Neuronal stem cell (in vitro differentiated cells): ENCODE measurements around the gene NEB.

Source experiments
- DNase-seq: peaks from one replicate; pipeline ENCODE4 v3.0.0-alpha.2; 2013; ENCODE audit warnings: low spot score
- H2AFZ ChIP-seq: one replicate; pipeline ENCODE4 v1.6.1; 2013; ENCODE audit warnings: mild to moderate bottlenecking, low read length, inconsistent platforms
- H2AK5ac ChIP-seq: 2 replicates; pipeline ENCODE4 v1.6.1; 2013; ENCODE audit warnings: low read depth, mild to moderate bottlenecking, inconsistent platforms, low read length, moderate library complexity, mixed read lengths
- H2BK120ac ChIP-seq: 2 replicates; pipeline ENCODE4 v1.6.1; 2013; ENCODE audit warnings: low read depth, mild to moderate bottlenecking, inconsistent platforms, low read length, moderate library complexity, mixed read lengths
- H2BK12ac ChIP-seq: one replicate; pipeline ENCODE4 v1.6.1; 2013; ENCODE audit warnings: low read length, inconsistent platforms
- H2BK15ac ChIP-seq: 2 replicates; pipeline ENCODE4 v1.6.1; 2013; ENCODE audit warnings: mild to moderate bottlenecking, low read length, inconsistent platforms, mixed read lengths
- H2BK5ac ChIP-seq: one replicate; pipeline ENCODE4 v1.6.1; 2013; ENCODE audit warnings: inconsistent platforms, mild to moderate bottlenecking, low read length, moderate library complexity
- H3K14ac ChIP-seq: one replicate; pipeline ENCODE4 v1.6.1; 2013; ENCODE audit warnings: low read length, inconsistent platforms
- H3K18ac ChIP-seq: 2 replicates; pipeline ENCODE4 v1.6.1; 2013; ENCODE audit warnings: low read length, inconsistent platforms
- H3K23ac ChIP-seq: 2 replicates; pipeline ENCODE4 v1.6.1; 2013; ENCODE audit warnings: low read depth, mild to moderate bottlenecking, mixed read lengths, low read length, inconsistent platforms; ENCODE audit not compliant: poor library complexity
- H3K27ac ChIP-seq: replicated peaks from 3 replicates; pipeline ENCODE4 v1.5.1; 2013; ENCODE audit warnings: low read length, inconsistent platforms
- H3K27me3 ChIP-seq, 3 experiments: 2 replicates each; pipeline ENCODE4 v1.6.1; 2013; ENCODE audit warnings: low read length in 3 of 3, mild to moderate bottlenecking in 2 of 3, inconsistent platforms in 1 of 3, low read depth in 1 of 3, mixed read lengths in 1 of 3, moderate library complexity in 1 of 3; ENCODE audit not compliant: control insufficient read depth in 3 of 3, insufficient read depth in 3 of 3
- H3K36me3 ChIP-seq, 2 donors: replicated peaks in 1 of 2; 2 replicates each; pipeline ENCODE4 v1.6.1; 2013; ENCODE audit warnings: low read length in 2 of 2; ENCODE audit not compliant: control insufficient read depth in 2 of 2, insufficient read depth in 2 of 2
- H3K4ac ChIP-seq: 2 replicates; pipeline ENCODE4 v1.6.1; 2013; ENCODE audit warnings: inconsistent platforms, mild to moderate bottlenecking, low read length, moderate library complexity
- H3K4me1 ChIP-seq, 2 donors: 1 replicate in 1 of 2; 2 replicates in 1 of 2; pipeline ENCODE4 v1.6.1; 2013; ENCODE audit warnings: low read length in 2 of 2, low read depth in 1 of 2; ENCODE audit not compliant: control insufficient read depth in 2 of 2, insufficient read depth in 1 of 2
- H3K4me2 ChIP-seq: one replicate; pipeline ENCODE4 v1.6.1; 2013; ENCODE audit warnings: mild to moderate bottlenecking, low read length, inconsistent platforms; ENCODE audit not compliant: insufficient read depth, poor library complexity, severe bottlenecking
- H3K4me3 ChIP-seq, 2 donors: 2 replicates each; pipeline ENCODE4 v1.5.1; 2013; ENCODE audit warnings: low read length in 2 of 2, mild to moderate bottlenecking in 2 of 2, inconsistent platforms in 1 of 2, moderate library complexity in 1 of 2
- H3K79me1 ChIP-seq: one replicate; pipeline ENCODE4 v1.6.1; 2013; ENCODE audit warnings: low read depth, mild to moderate bottlenecking, inconsistent platforms, low read length, moderate library complexity
- H3K9ac ChIP-seq: one replicate; pipeline ENCODE4 v1.6.1; 2013; ENCODE audit warnings: mild to moderate bottlenecking, low read depth, low read length, inconsistent platforms; ENCODE audit not compliant: poor library complexity
- H3K9me3 ChIP-seq, 2 donors: replicated peaks in 1 of 2; 2 replicates each; pipeline versions ENCODE3 to v1.6.1; 2013; ENCODE audit warnings: low read length in 2 of 2, mild to moderate bottlenecking in 2 of 2, inconsistent platforms in 1 of 2, low read depth in 1 of 2, mixed read lengths in 1 of 2, moderate library complexity in 1 of 2; ENCODE audit not compliant: control insufficient read depth in 2 of 2, insufficient read depth in 1 of 2
- H4K8ac ChIP-seq: one replicate; pipeline ENCODE4 v1.6.1; 2013; ENCODE audit warnings: low read depth, mild to moderate bottlenecking, inconsistent platforms, low read length, moderate library complexity
- H4K91ac ChIP-seq: one replicate; pipeline ENCODE4 v1.6.1; 2013; ENCODE audit warnings: low read length, low read depth, mild to moderate bottlenecking, inconsistent platforms; ENCODE audit not compliant: poor library complexity
- WGBS, 2 donors: extraction: QIAGEN DNeasy Blood & Tissue Kit; methylation state at CpG; one replicate each; pipeline ENCODE4 v1.1.7; 2013; ENCODE audit warnings: missing lambda C conversion rate in 2 of 2, mixed read lengths in 1 of 2; ENCODE audit not compliant: insufficient read length in 2 of 2, insufficient replicate concordance in 1 of 2; ENCODE audit errors: extremely low coverage in 2 of 2; 5-methylcytosine and 5-hydroxymethylcytosine counted together

NEB gene

GRCh38 chr2:151620761-151621160 is 113.5 kb downstream of the NEB start:
- Histone ChIP-seq H3K9ac (no peak overlapping the region), H3K9me3 (no peaks in the 10 kb centered on the region), H3K18ac (no peak overlapping the region), H3K4ac (no peak overlapping the region), H2BK120ac (no peak overlapping the region), H3K79me1 (no peaks in the 10 kb centered on the region), H2BK5ac (no peak overlapping the region), H3K4me3 (no peak overlapping the region), H3K27ac (no peak overlapping the region), H3K4me1 (peaks cover 0 to 5% of the 10 kb centered on the region in 2 donors), H3K14ac (no peak overlapping the region), H2BK15ac (no peak overlapping the region), H2AFZ (no peak overlapping the region), H3K27me3 (no peaks in the 10 kb centered on the region), H2AK5ac (no peak overlapping the region), H3K36me3 (no peaks in the 10 kb centered on the region), H3K23ac (no peak overlapping the region), H4K8ac (no peak overlapping the region), H3K4me2 (no peak overlapping the region), H2BK12ac (no peak overlapping the region), H4K91ac (no peak overlapping the region)
- DNase-seq, result no peak
- no CpG with 5 or more reads among the region's 3 CpGs for WGBS, 2 donors

DNA sequence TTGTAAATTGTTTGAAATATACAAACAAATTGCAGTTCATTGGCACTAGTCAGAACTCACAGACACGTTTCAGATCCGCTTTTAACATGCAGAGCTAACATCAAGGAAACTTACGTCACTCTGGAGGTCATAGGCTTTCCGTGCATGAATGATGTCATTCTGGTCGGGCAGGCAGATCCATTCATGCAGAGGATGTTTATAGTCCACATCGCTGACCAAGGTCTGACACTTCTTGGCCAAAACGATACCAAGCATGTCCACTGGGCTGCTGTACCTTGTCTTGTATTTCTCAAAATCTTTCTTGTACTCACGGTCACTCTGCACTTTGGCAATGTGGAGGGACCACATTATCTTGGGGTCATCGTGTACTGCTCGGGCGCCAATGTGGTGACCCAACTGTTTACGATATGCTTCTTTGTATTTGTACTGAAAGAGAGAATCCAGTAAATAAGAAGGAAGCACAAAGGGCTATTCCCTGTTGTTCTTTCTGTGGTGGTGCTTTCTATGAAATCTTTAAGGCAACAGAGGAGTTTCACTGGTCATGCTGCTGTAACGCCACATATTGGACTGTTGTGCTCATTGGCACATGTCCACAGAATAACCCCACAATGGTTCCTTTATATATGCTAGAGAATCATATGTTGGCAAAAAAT is 114.8 kb downstream of the NEB start:
- no peak overlapping the region for H4K91ac ChIP-seq

DNA sequence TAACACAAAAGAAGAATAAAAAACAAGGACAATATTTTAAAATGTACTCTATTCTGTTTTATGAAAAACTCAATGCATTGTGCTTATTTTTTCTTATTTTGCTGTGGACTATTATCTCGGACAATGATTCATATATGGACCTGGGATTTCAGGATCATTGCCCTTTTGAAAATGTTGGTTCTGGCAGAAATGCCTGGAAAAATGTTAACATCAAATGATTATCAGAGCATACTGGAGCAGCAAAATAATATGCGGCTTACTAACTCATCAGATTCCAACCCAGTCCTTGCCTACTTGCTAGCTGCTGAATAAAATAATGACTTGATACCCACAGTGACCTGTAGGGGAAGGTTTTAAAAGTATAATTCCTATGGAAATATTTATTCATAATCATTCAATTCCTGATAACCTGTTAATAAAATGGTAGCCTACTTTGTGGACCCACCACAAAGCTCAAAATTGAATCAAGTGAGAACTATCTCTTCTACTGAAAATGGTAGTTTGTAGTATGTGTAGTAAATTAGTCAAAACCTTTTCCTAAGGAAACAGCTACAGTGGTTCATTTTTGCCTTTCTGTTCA is 117.4 kb downstream of the NEB start:
- no peaks in the 10 kb centered on the region for H3K79me1 ChIP-seq
- H3K27me3 ChIP-seq, result no peaks in the 10 kb centered on the region
- no peak overlapping the region for H2AK5ac ChIP-seq
- H3K23ac ChIP-seq, result no peak overlapping the region
- no peak overlapping the region for H4K8ac ChIP-seq
- no peak overlapping the region for H3K14ac ChIP-seq
- no peak overlapping the region for H2BK12ac ChIP-seq
- no peak overlapping the region for H2BK15ac ChIP-seq
- H2BK120ac ChIP-seq, result no peak overlapping the region
- no peak overlapping the region for H2BK5ac ChIP-seq
- H2AFZ ChIP-seq, result no peak overlapping the region
- peaks cover 0 to 5% of the 10 kb centered on the region in 2 donors for H3K4me1 ChIP-seq
- no peaks in the 10 kb centered on the region for H3K9me3 ChIP-seq
- no peaks in the 10 kb centered on the region for H3K36me3 ChIP-seq
- no peak for DNase-seq
- H3K27ac ChIP-seq, result no peak overlapping the region
- H4K91ac ChIP-seq, result no peak overlapping the region
- no peak overlapping the region for H3K9ac ChIP-seq
- no CpG with 5 or more reads among the region's 2 CpGs for WGBS, 2 donors
- no peak overlapping the region for H3K4ac ChIP-seq
- H3K18ac ChIP-seq, result no peak overlapping the region
- no peak overlapping the region for H3K4me2 ChIP-seq
- H3K4me3 ChIP-seq, result no peak overlapping the region

More for the DNA sequence above, 114.8 kb downstream of the NEB start:
- Histone ChIP-seq H3K9me3 (no peaks in the 10 kb centered on the region), H3K36me3 (no peaks in the 10 kb centered on the region), H3K4me1 (peaks cover 0 to 5% of the 10 kb centered on the region in 2 donors), H2BK120ac (no peak overlapping the region), H3K18ac (no peak overlapping the region), H3K79me1 (no peaks in the 10 kb centered on the region), H3K4me2 (no peak overlapping the region), H2AFZ (peak overlapping the region; percentile 47), H2AK5ac (no peak overlapping the region), H3K4me3 (no peak overlapping the region), H3K9ac (no peak overlapping the region), H3K27ac (no peak overlapping the region), H3K27me3 (no peaks in the 10 kb centered on the region), H3K4ac (no peak overlapping the region), H2BK5ac (no peak overlapping the region), H2BK12ac (no peak overlapping the region), H3K14ac (no peak overlapping the region), H4K8ac (no peak overlapping the region), H3K23ac (no peak overlapping the region), H2BK15ac (no peak overlapping the region)
- WGBS, 2 donors, result no CpG with 5 or more reads among the region's 13 CpGs
- DNase-seq, result no peak

DNA sequence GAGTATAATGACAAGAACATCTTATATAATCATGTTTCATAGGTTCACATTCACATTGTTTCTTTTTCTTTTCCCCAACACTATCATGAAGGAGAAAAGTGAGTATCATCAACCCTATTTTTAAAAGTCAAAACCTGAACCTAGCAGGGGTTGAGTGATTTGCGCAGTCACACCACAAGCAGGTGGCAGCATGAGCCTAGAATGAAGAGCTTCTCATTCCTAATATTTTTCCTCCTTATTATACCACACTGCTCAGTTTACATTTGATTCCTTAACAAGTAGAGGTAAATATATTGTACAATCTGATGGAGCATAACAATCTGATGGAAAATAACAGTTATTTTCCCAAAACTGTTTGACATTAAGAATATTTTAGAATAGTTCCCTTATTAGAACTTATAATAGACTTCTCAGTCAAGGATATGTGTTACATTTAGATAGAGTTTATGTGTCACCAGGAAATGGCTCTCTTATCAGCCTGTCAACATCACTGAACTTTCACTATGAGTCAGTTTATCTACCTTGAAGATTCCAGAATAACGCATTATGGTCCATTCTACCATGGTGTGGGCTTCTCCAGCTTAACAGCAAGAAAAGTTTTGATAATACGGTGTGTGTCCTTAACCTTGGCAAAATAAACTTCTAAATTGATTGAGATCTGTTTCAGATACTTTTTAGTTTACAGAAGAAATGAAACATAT is 119.5 kb downstream of the NEB start:
- Histone ChIP-seq H2AK5ac (no peak overlapping the region), H3K4me3 (no peak overlapping the region), H3K79me1 (no peaks in the 10 kb centered on the region), H3K27me3 (no peaks in the 10 kb centered on the region), H3K4me1 (peaks cover 0 to 5% of the 10 kb centered on the region in 2 donors), H3K36me3 (no peaks in the 10 kb centered on the region), H3K18ac (no peak overlapping the region), H3K27ac (no peak overlapping the region), H4K91ac (no peak overlapping the region), H4K8ac (no peak overlapping the region), H2AFZ (no peak overlapping the region), H3K14ac (no peak overlapping the region), H3K9me3 (no peaks in the 10 kb centered on the region), H3K23ac (no peak overlapping the region), H2BK12ac (no peak overlapping the region), H2BK120ac (no peak overlapping the region), H3K4ac (no peak overlapping the region), H3K9ac (no peak overlapping the region), H2BK5ac (no peak overlapping the region), H3K4me2 (no peak overlapping the region), H2BK15ac (no peak overlapping the region)
- no peak for DNase-seq
- no CpG with 5 or more reads among the region's 3 CpGs for whole genome bisulfite sequencing, 2 donors
